ENCODE measurements around the gene LINGO3. TPM values are rescaled to one million over a fixed set of nuclear protein-coding genes. Genes with fewer than 3 reads are reported as not detected.

LINGO3 gene
- total and polyA plus RNA-seq, 2 donors (not counting 3 experiments of a cell fraction or from before 2014, with no cell fraction given) = not detected

DNA sequence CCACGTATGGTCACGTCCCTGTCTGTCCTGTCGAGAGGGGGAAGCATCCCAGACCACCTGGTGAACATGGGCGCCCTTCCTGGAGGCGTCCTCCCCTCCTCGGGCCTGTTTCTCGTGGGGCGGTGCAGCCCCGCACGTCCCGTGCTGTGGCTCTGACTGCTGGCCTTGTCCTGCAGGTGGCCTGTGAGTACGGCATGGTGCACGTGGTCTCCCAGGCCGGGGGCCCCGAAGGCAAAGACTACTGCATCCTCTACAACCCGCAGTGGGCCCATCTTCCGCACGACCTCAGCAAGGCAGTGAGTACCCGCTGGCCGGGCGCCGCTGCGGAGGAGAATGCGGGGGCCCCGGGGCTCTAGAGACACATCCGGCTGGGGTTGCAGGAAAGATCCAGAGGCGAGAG lies 26.5 kb upstream of the LINGO3 start:
- H3K27me3 ChIP-seq (ENCODE audit: control insufficient read depth in 2 of 2, insufficient read depth in 2 of 2, low read length in 2 of 2) = no peaks in the 10 kb centered on the region
- ChIA-PET CTCF (no interaction called here), POLR2A (no interaction called here)
- no peak overlapping the region for H3K4me2 ChIP-seq (ENCODE audit: insufficient read depth, low read length)
- no peak overlapping the region for H2AFZ ChIP-seq (ENCODE audit: low read depth, low read length)
- H3K9me1 ChIP-seq (replicated peaks; ENCODE audit: control insufficient read depth, extremely low read depth, insufficient read depth, low read length) = no peaks in the 10 kb centered on the region
- FAIRE-seq (no peak), DNase-seq (ENCODE audit: low read depth, low spot score) (no peak)
- dilution Hi-C loops (cut with MboI; ENCODE audit: extremely low pct_ligation_motif_present, low sequenced_read_pairs) = no loop called here
- no peaks in the 10 kb centered on the region for H3K9me3 ChIP-seq (replicated peaks; ENCODE audit: control insufficient read depth, insufficient read depth, low read length)
- H3K4me1 ChIP-seq (ENCODE audit: control insufficient read depth, extremely low read depth, insufficient read depth, low read length) = peaks cover 3% of the 10 kb centered on the region
- H3K36me3 ChIP-seq (ENCODE audit: control insufficient read depth in 2 of 2, extremely low read depth in 1 of 2, insufficient read depth in 2 of 2, low read length in 2 of 2) = no peaks in the 10 kb centered on the region
- no peak overlapping the region for H3K27ac ChIP-seq (ENCODE audit: insufficient read depth, low read depth, low read length)
- H3K4me3 ChIP-seq (replicated peaks in 1 of 3; ENCODE audit: insufficient read depth in 1 of 3, low read depth in 1 of 3, low read length in 3 of 3) = no peak overlapping the region
- intact Hi-C loops (cut with micrococcal nuclease) = no loop called here
- H3K9ac ChIP-seq (replicated peaks; ENCODE audit: extremely low read depth, insufficient read depth, low read length) = no peak overlapping the region
- TF ChIP-seq GATA2 (IDR thresholded peaks at IDR 0.05; ENCODE audit: insufficient read depth, insufficient read length, low read depth, low read length) (no peak), FOS (IDR thresholded peaks at IDR 0.05; ENCODE audit: borderline replicate concordance, insufficient read depth, low read length) (no peak), POLR2A (IDR thresholded peaks at IDR 0.05; ENCODE audit: low read depth, low read length) (no peak), MYC (IDR thresholded peaks at IDR 0.05; ENCODE audit: low read depth, low read length) (no peak), POLR2AphosphoS5 (IDR thresholded peaks at IDR 0.05; ENCODE audit: insufficient read depth, low read depth, low read length) (no peak), JUN (IDR thresholded peaks at IDR 0.05; ENCODE audit: borderline replicate concordance, insufficient read depth, insufficient read length, low read depth) (no peak), EZH2 (IDR thresholded peaks at IDR 0.05; ENCODE audit: borderline replicate concordance, low read depth, low read length, severe bottlenecking) (no peak)
- TF ChIP-seq, protein P1, sequence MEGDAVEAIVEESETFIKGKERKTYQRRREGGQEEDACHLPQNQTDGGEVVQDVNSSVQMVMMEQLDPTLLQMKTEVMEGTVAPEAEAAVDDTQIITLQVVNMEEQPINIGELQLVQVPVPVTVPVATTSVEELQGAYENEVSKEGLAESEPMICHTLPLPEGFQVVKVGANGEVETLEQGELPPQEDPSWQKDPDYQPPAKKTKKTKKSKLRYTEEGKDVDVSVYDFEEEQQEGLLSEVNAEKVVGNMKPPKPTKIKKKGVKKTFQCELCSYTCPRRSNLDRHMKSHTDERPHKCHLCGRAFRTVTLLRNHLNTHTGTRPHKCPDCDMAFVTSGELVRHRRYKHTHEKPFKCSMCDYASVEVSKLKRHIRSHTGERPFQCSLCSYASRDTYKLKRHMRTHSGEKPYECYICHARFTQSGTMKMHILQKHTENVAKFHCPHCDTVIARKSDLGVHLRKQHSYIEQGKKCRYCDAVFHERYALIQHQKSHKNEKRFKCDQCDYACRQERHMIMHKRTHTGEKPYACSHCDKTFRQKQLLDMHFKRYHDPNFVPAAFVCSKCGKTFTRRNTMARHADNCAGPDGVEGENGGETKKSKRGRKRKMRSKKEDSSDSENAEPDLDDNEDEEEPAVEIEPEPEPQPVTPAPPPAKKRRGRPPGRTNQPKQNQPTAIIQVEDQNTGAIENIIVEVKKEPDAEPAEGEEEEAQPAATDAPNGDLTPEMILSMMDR (IDR thresholded peaks at IDR 0.05; ENCODE audit: extremely low read depth in 1 of 2, insufficient read depth in 1 of 2, low read depth in 1 of 2, low read length in 2 of 2) = no peak
- TF ChIP-seq, protein P2, sequence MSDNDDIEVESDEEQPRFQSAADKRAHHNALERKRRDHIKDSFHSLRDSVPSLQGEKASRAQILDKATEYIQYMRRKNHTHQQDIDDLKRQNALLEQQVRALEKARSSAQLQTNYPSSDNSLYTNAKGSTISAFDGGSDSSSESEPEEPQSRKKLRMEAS (IDR thresholded peaks at IDR 0.05; ENCODE audit: insufficient read depth, insufficient read length) = no peak
- H4K20me1 ChIP-seq (replicated peaks; ENCODE audit: control insufficient read depth, extremely low read depth, insufficient read depth, low read length) = no peaks in the 10 kb centered on the region
- peaks cover 21% of the 10 kb centered on the region for H3K79me2 ChIP-seq (ENCODE audit: control insufficient read depth, insufficient read depth, low read length)
- BruUV-seq (replicated peaks) = no TSS peak

All from endothelial cell of umbilical vein (primary cell).